GM21447 (cell line): Measurements from ENCODE around the gene PRPF18.

ENCODE experiments used
- ATAC-seq: cut with Tn5 transposase; IDR thresholded peaks from one replicate; pipeline ENCODE4 v1.9.1; 2021; ENCODE audit not compliant: unreplicated experiment

The PRPF18 gene

GRCh38 chr10:13668126-13668525, 81.4 kb downstream of the PRPF18 start:
- ATAC-seq, result no peak

- no peak for ATAC-seq
Measured at GRCh38 chr10:13669182-13669855, 82.6 kb downstream of the PRPF18 start.

GRCh38 chr10:13669901-13670300, 83.1 kb downstream of the PRPF18 start:
- no peak for ATAC-seq

DNA sequence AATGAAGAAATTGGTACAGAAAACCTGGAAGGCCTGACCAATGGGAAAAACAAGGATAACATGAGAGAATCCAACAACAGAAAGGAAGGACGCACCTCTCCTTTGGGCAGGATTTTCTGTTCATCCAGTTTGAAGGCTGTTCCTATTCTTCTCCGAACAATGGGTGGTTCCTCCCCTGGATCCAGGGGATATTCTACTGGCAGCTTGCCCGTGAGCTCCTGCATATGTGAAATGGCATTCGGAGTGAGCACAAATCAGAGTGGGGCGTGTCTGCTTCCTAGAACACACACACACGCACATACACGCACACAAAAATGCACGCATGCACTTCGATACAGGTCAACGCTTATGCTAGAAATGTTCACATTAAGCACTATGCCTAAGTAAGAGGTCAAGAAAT, 83.5 kb downstream of the PRPF18 start:
- no peak for ATAC-seq

GRCh38 chr10:13671904-13672303, 85.1 kb downstream of the PRPF18 start:
- ATAC-seq, result no peak

- no peak for ATAC-seq
Measured at GRCh38 chr10:13672548-13672947, 85.8 kb downstream of the PRPF18 start.

GRCh38 chr10:13673156-13673555, 86.4 kb downstream of the PRPF18 start:
- ATAC-seq, result no peak

- no peak for ATAC-seq
Measured at GRCh38 chr10:13674645-13675588, 88.2 kb downstream of the PRPF18 start.

GRCh38 chr10:13678101-13678843, 91.5 kb downstream of the PRPF18 start:
- no peak for ATAC-seq
